Activated naive CD8-positive, alpha-beta T cell treated with anti-CD3 and anti-CD28 coated beads for 36 hours (primary cell): ENCODE results near the gene MYD88. TPM values are rescaled to one million over a fixed set of nuclear protein-coding genes. Genes with fewer than 3 reads are reported as not detected.

ENCODE experiments used
- DNase-seq: peaks from one replicate; pipeline ENCODE4 v3.0.0; 2021
- H3K27ac Mint-ChIP-seq: one replicate; pipeline ENCODE4 v1.8.0; 2022; ENCODE audit warnings: mild to moderate bottlenecking, moderate library complexity, mixed read lengths
- H3K27me3 Mint-ChIP-seq: one replicate; pipeline ENCODE4 v1.8.0; 2022; ENCODE audit warnings: mild to moderate bottlenecking, mixed read lengths
- H3K36me3 Mint-ChIP-seq: one replicate; pipeline ENCODE4 v1.8.0; 2021; ENCODE audit warnings: mild to moderate bottlenecking, mixed read lengths
- H3K4me1 Mint-ChIP-seq: one replicate; pipeline ENCODE4 v1.8.0; 2021; ENCODE audit warnings: mixed read lengths
- H3K4me3 Mint-ChIP-seq: one replicate; pipeline ENCODE4 v1.8.0; 2022; ENCODE audit warnings: mild to moderate bottlenecking, moderate library complexity, mixed read lengths
- H3K9me3 Mint-ChIP-seq: one replicate; pipeline ENCODE4 v1.8.0; 2022; ENCODE audit warnings: mixed read lengths
- total RNA-seq, 2 experiments: library from RNA; stranded (reverse); gene quantifications; one replicate each; pipeline ENCODE4 v1.2.3, GENCODE V29; 2021

Gene MYD88
- total RNA-seq, 2 experiments from 2014 or later, result 46.2 to 48.0 TPM

DNA sequence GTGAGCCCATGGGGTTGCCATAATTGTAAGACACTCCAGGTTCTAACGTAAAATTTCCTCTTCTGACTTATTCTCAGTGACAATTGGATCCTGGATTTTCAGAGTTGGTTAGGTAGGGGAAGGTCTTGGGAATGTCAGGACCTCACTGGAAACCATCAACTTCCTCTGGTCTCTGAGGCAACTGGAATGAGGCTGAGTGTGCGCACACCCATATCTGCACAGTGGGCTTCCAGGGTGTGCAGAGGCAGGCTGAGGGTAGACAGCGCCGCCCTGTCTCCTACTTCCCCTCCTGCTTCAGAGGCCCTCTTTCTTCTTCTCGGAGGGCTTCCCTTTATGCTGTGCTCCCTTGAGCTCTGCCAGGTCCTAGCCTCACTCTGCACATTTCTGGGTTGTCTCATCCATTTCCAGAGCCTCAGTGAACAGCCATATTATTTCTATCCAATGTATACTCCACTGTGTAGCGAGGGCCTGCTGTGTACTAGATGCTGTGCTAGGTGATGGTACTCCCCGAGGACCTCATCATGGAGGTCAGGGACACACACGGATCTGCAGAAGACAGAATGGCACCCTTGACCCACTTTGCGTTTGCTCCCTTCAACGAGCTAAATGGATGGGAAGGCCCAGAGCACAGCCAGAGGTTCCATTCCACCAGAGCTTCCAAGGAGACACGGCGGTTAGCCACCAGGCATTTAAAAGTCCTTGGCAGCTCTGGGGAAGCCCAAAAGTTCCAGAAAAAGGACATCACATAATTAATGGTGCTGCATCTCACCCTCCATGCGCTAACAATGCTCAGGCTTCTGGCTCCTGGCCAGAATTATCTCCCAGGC is 19.8 kb upstream of the MYD88 start:
- no peak overlapping the region for H3K4me3 Mint-ChIP-seq
- peaks cover 9% of the 10 kb centered on the region for H3K36me3 Mint-ChIP-seq
- no peaks in the 10 kb centered on the region for H3K9me3 Mint-ChIP-seq
- DNase-seq, result no peak
- H3K4me1 Mint-ChIP-seq, result peaks cover 14% of the 10 kb centered on the region
- no peaks in the 10 kb centered on the region for H3K27me3 Mint-ChIP-seq
- peak overlapping the region; percentile 40 for H3K27ac Mint-ChIP-seq

- peak overlapping the region; percentile 40 for H3K27ac Mint-ChIP-seq
- H3K27me3 Mint-ChIP-seq, result no peaks in the 10 kb centered on the region
- no peaks in the 10 kb centered on the region for H3K9me3 Mint-ChIP-seq
- no peak for DNase-seq
- peaks cover 9% of the 10 kb centered on the region for H3K36me3 Mint-ChIP-seq
- peaks cover 14% of the 10 kb centered on the region for H3K4me1 Mint-ChIP-seq
- no peak overlapping the region for H3K4me3 Mint-ChIP-seq
These were observed 19.3 kb upstream of the MYD88 start for GRCh38 chr3:38119248-38119544.

DNA sequence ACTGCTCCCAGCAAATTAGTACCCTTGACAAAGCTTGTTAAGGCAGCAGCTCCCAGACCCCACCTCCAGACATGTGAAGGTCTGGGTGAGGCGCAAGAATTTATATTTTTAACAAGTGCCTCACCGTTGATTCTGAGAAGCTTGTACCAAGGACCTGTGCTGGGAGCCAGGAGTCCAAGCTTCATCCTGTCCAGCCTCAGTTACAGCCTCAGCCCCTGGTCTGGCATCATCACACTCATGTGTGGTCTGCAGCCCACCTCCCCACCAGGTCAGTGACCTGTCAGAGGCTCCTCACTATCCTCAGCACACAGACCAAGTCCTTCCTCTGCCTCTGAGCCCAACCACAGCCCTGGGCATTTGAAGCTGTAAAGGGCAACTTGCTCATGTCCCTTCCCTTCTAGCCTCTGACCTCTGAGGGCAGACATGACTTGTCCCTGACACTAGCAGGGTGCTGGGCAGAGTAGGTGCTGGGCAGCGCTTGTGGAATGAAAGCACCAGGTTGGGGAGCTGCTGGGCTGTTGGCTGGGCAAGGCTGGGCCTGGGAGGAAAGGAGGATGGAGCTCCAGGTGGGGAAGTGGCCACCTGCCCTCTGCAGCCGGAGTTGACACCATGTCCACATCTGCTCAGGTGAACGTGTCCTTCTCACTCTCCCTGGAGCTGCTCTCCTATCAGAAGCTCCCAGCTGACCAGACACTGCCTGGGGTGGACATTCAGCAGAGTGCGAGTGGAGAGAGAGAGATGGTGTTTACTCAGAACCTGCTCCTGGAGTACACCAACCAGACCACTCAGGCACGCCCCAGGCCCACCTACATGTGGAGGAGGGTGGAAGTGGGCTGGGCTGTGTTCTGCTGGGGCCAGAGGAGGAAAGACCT is 18.4 kb upstream of the MYD88 start:
- Mint-ChIP-seq H3K36me3 (peaks cover 12% of the 10 kb centered on the region), H3K27ac (no peak overlapping the region), H3K9me3 (no peaks in the 10 kb centered on the region), H3K27me3 (no peaks in the 10 kb centered on the region), H3K4me3 (no peak overlapping the region), H3K4me1 (peaks cover 14% of the 10 kb centered on the region)
- DNase-seq, result no peak

DNA sequence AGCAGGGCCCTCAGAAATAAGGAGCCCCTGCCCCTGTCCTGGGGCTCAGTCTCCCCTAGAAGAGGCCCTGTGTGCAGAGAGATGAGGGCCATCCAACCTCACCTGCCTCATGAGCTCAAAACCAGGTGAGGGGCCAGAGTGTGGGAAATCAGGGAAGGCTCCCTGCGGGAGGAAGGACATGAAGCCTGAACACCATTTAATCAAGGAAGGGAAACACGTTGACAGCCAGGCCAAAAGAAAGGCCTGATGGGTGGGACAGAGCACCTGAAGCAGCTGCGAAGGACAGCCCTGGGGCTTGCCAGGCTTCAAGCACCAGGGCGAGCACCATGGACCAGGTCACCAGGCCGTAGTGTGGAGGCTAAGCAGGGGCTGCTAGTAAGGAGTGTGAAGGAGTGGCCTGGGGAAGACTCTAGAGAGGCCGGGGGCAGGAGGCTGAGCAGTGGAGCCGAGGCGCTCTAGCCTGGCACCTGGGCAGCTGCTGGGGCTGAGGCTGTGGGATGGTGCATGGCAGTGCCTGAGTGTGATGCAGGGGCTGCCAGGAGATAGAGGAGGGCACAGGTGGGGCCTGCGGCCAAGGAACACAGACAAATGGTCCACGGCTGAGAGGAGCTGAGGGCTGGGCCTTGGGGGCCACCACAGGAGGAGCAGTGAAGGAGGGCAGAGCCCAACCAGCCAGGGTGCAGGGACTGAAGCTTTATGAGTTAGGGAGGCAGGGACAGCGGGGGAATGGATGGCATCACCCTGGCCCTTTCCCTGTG is 17.6 kb upstream of the MYD88 start:
- Mint-ChIP-seq H3K27ac (peak overlapping the region; percentile 63), H3K27me3 (no peaks in the 10 kb centered on the region), H3K4me1 (peaks cover 10% of the 10 kb centered on the region), H3K36me3 (peaks cover 15% of the 10 kb centered on the region), H3K9me3 (no peaks in the 10 kb centered on the region), H3K4me3 (no peak overlapping the region)
- DNase-seq, result no peak

DNA sequence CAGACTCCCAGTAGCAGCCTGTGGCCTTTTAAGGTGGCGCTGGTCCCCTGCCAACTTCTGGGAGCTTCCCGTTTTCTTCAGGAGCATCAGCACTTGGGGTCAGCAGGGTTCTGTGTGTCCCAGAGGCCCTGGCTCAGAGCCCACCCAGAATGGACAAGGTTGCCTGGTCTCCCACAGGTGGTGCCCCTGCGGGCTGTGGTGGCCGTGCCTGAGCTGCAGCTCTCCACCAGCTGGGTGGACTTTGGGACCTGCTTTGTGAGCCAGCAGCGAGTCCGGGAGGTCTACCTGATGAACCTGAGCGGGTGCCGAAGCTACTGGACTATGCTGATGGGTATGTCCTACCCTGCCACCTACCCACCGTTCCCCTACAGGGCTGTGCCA is 17.0 kb upstream of the MYD88 start:
- Mint-ChIP-seq H3K36me3 (peaks cover 15% of the 10 kb centered on the region), H3K4me3 (no peak overlapping the region), H3K4me1 (peaks cover 10% of the 10 kb centered on the region)

DNA sequence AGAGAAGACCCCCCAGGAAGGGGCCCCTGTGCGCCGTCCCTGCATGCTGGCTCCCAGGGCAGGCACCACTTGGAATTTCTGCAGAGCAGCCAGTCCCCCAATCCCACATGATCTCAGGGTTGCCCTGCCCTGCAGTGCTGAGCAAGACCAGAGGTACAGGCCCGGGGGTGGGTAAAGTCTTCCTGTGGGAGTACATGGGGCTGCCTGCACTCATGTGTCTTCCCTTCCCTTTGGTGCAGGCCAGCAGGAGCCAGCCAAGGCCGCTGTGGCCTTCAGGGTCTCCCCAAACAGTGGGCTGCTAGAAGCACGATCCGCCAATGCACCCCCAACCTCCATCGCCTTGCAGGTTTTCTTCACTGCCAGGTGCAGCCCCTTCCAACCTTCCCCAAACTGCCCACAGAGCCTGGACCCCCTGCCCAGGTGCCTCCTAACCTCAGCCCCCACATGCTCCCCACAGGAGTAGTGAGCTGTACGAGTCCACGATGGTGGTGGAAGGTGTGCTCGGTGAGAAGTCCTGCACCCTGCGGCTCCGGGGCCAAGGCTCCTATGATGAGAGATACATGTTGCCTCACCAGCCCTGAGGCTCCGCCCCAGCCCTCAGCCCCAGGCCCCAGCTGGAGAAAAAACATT is 16.5 kb upstream of the MYD88 start:
- H3K27ac Mint-ChIP-seq, result no peak overlapping the region
- no peaks in the 10 kb centered on the region for H3K27me3 Mint-ChIP-seq
- H3K36me3 Mint-ChIP-seq, result peaks cover 15% of the 10 kb centered on the region
- no peak for DNase-seq
- H3K9me3 Mint-ChIP-seq, result no peaks in the 10 kb centered on the region
- no peak overlapping the region for H3K4me3 Mint-ChIP-seq
- peaks cover 10% of the 10 kb centered on the region for H3K4me1 Mint-ChIP-seq

More for the DNA sequence above, 17.0 kb upstream of the MYD88 start:
- Mint-ChIP-seq H3K27ac (no peak overlapping the region), H3K27me3 (no peaks in the 10 kb centered on the region), H3K9me3 (no peaks in the 10 kb centered on the region)
- DNase-seq, result no peak

DNA sequence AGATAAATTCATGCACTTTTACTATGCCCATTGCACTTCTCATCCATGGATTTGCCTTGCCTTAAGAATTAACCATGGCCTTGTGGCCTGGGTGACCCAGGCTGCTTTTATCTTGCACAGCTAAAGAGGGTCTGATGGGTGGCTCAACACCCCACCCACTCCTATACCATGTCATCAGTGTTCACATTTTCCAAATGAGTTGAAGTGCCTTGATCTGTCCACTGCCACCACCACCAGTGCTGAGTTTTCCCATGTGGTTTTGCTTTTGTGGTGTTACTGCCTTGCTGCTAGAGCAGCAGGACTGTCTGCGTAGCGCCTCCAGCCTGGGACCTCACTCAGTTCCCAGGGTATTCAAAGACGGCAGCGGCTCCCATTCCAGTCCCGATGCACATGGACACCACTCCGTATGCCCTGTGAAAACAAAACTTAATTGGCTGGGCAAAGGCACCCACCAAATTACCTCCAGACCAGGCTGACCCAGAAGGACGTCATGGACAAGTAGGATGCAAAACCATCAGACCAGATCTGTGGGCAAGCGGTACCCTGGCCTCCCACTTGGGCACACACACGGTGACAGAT is 15.7 kb upstream of the MYD88 start:
- H3K4me3 Mint-ChIP-seq, result no peak overlapping the region
- H3K9me3 Mint-ChIP-seq, result no peaks in the 10 kb centered on the region
- H3K27me3 Mint-ChIP-seq, result no peaks in the 10 kb centered on the region
- H3K27ac Mint-ChIP-seq, result peak overlapping the region; percentile 54
- peaks cover 10% of the 10 kb centered on the region for H3K4me1 Mint-ChIP-seq
- DNase-seq, result no peak
- peaks cover 15% of the 10 kb centered on the region for H3K36me3 Mint-ChIP-seq

DNA sequence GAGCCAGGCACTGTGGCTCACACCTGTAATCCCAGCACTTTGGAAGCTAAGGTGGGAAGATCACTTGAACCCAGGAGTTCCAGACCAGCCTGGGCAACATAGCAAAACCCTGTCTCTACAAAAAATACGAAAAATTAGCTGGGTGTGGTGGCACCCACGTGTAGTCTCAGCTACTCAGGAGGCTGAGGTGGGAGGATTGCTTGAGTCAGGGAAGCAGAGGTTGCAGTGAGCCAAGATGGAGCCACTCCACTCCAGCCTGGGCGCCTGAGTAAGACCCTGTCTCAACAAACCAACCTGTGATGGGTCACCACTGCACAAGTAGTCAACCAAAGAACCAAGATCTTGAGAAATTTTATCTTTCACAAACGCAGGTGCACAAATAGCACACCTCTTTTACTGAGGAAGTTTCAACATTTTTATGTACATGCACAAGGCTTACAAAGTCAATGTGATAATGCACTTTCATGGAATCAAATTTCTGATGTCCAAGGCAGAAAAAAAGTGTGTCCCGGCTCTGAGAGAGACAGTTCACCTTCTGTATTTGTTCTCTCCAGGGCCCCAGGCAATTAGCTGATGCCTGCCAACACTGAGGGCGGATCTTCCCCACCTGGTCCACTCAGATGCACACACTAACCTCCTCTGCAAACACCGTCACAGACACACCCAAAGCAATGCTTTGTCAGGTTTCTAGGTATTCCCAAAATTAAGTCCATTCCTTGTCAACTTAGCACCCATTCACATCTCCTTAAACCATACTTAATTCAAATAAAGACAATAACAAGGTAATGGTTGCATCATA is 13.9 kb upstream of the MYD88 start:
- Mint-ChIP-seq H3K9me3 (no peaks in the 10 kb centered on the region), H3K27me3 (no peaks in the 10 kb centered on the region), H3K36me3 (peaks cover 19% of the 10 kb centered on the region), H3K4me3 (no peak overlapping the region), H3K27ac (no peak overlapping the region), H3K4me1 (peaks cover 6% of the 10 kb centered on the region)
- DNase-seq, result no peak

DNA sequence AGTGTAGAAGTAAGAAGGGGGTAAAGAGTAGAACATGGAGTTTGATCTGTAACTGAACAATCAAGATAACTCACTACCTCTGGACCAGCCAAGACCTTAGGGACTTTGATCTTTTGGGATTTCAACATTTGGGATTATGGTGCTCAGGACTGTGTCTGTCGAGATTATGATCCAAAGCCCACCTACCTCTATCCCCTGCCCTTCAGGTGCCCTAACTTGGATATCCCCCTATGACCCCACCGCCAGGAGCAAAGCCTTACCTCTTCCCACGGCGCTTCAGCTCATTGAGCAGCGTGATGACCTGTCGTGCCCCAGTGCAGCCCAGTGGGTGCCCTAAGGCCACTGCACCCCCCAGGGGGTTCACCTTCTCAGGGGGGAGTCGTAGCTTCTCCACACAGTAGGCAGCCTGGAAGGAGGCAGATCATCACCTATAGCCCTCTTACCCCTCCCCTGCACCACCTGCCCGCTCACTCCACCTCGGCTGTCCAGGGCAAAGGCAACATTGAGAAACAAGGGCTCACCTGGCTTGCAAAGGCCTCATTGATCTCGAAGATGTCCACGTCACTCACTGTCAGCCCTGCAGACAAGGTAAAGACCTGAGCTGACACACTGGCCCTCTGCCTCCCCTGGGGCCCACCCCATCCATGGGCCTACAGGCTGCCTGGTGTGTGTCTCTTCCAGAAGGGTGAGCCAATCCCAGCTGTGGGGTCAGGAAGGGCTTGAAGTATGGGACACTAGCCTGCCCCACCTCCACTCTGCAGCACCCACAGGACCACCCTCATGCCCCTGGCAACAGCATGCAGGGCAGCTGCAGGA is 12.9 kb upstream of the MYD88 start:
- Mint-ChIP-seq H3K36me3 (peaks cover 23% of the 10 kb centered on the region), H3K4me3 (no peak overlapping the region), H3K27me3 (no peaks in the 10 kb centered on the region), H3K4me1 (peaks cover 10% of the 10 kb centered on the region), H3K27ac (no peak overlapping the region), H3K9me3 (no peaks in the 10 kb centered on the region)
- no peak for DNase-seq

- no peak for DNase-seq
These were observed 12.2 kb upstream of the MYD88 start for GRCh38 chr3:38126121-38126892.

GRCh38 chr3:38127611-38128302 is 10.7 kb upstream of the MYD88 start:
- Mint-ChIP-seq H3K4me1 (peaks cover 10% of the 10 kb centered on the region), H3K36me3 (peaks cover 20% of the 10 kb centered on the region), H3K27me3 (no peaks in the 10 kb centered on the region), H3K9me3 (no peaks in the 10 kb centered on the region), H3K27ac (no peak overlapping the region), H3K4me3 (no peak overlapping the region)
- no peak for DNase-seq

More at GRCh38 chr3:38126121-38126892, 12.2 kb upstream of the MYD88 start:
- H3K27me3 Mint-ChIP-seq, result no peaks in the 10 kb centered on the region
- peaks cover 22% of the 10 kb centered on the region for H3K36me3 Mint-ChIP-seq
- no peak overlapping the region for H3K27ac Mint-ChIP-seq
- no peak overlapping the region for H3K4me3 Mint-ChIP-seq
- peaks cover 12% of the 10 kb centered on the region for H3K4me1 Mint-ChIP-seq
- H3K9me3 Mint-ChIP-seq, result no peaks in the 10 kb centered on the region

- H3K4me1 Mint-ChIP-seq, result peaks cover 10% of the 10 kb centered on the region
- no peaks in the 10 kb centered on the region for H3K9me3 Mint-ChIP-seq
- DNase-seq, result no peak
- H3K27me3 Mint-ChIP-seq, result no peaks in the 10 kb centered on the region
- no peak overlapping the region for H3K4me3 Mint-ChIP-seq
- H3K36me3 Mint-ChIP-seq, result peaks cover 15% of the 10 kb centered on the region
- no peak overlapping the region for H3K27ac Mint-ChIP-seq
These were observed 10.2 kb upstream of the MYD88 start for GRCh38 chr3:38128303-38128655.
